Metanephros (tissue), 1 donor: ENCODE data around the gene HAVCR1. TPM values are rescaled to one million over a fixed set of nuclear protein-coding genes. Genes with fewer than 3 reads are reported as not detected.

ENCODE experiments used
- total RNA-seq: library from RNA; depleted of rRNA; stranded (reverse); fragments of >200 nt; gene quantifications from one replicate; pipeline ENCODE4 v1.2.3, GENCODE V29; 2014

The HAVCR1 gene
- total RNA-seq, result 5.3 TPM

DNA sequence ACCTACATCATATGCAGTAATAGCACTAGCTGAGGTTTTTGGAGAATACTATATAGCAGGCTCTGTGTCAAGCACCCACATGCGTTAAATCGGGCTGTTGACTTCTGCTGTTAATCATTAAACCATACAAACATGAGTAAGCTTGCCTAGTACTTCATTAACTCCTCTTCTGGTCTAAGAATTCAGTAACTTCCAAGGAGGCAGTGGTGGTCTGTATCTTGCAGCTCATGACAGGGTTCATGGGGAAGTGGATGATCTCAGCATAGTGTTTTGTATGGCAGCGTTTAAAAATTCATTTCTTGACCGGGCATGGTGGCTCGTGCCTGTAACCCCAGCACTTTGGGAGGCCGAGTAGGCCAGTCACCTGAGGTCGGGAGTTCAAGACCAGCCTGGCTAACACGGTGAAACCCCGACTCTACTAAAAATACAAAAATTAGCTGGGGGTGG, at the start of gene HAVCR1:
Gene HAVCR1 (minus strand): TSS at position 24 of the 447 bp plus-strand sequence. CDS start 1,173 bp downstream, outside the sequence.

Other genes with a start within 250 kb of the HAVCR1 start
- gene PPP1R2B, start 208.8 kb downstream of the HAVCR1 start, total RNA-seq, result not detected
- gene TIMD4, start 95.9 kb downstream of the HAVCR1 start, total RNA-seq, result 0.93 TPM
- 13.0 TPM for gene HAVCR2, start 49.9 kb upstream of the HAVCR1 start, total RNA-seq
- 14.4 TPM for gene MED7, start 83.7 kb upstream of the HAVCR1 start, total RNA-seq
- gene GARIN3, start 107.1 kb upstream of the HAVCR1 start, total RNA-seq, result not detected
- gene ITK, start 121.7 kb upstream of the HAVCR1 start, total RNA-seq, result 0.99 TPM
- 150 TPM for gene CYFIP2, start 207.0 kb upstream of the HAVCR1 start, total RNA-seq